NCI-H1436 (cell line): Measurements from ENCODE around the gene AKR1C4.
"Not testable (repeated sequence)": the region's sequence is repeated elsewhere in the genome, so short reads cannot be mapped to it uniquely, and the experiment has no call there.

Experiments used
- DNase-seq: peaks from one replicate; lab custom pipeline; 2025; lab: John Stamatoyannopoulos, UW

AKR1C4 gene

DNA sequence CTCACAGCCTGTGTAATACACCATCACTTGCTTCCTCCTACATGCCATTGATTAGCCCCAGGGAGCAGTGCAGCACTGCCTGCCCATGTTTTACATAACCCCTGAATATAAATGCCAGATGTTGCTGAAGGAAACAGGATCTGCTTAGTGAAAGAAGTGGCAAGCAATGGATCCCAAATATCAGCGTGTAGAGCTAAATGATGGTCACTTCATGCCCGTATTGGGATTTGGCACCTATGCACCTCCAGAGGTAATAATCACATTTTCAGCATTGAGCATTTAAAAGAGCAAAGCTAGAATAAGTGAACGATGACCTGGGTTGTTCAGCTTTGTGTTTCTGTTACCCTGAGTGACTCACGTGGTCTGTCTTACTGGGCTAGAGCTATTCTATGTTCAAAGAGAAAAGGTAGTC lies at the start of gene AKR1C4:
TSS of gene AKR1C4 (plus strand) at position 136 of the 412 bp plus-strand sequence. CDS start at position 167, 31 bp downstream.
- DNase-seq: no peak

DNA sequence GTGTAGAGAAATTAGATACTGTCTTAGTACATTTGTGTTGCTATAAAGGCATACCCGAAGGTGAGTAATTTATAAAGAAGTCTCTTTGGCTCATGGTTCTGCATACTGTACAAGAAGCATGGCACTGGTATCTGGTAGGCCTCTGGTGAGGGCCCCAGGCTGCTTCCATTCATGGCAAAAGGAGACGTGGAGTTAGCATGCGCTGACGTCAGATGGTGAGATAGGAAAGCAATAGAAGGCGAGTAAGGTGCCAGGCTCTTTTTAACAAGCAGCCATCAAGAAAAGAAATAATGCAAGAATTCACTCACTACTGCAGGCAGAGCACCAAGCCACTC lies 49.8 kb upstream of the AKR1C4 start:
- DNase-seq: no peak

- no peak for DNase-seq
These were observed 49.2 kb upstream of the AKR1C4 start for GRCh38 chr10:5147255-5147980.

DNA sequence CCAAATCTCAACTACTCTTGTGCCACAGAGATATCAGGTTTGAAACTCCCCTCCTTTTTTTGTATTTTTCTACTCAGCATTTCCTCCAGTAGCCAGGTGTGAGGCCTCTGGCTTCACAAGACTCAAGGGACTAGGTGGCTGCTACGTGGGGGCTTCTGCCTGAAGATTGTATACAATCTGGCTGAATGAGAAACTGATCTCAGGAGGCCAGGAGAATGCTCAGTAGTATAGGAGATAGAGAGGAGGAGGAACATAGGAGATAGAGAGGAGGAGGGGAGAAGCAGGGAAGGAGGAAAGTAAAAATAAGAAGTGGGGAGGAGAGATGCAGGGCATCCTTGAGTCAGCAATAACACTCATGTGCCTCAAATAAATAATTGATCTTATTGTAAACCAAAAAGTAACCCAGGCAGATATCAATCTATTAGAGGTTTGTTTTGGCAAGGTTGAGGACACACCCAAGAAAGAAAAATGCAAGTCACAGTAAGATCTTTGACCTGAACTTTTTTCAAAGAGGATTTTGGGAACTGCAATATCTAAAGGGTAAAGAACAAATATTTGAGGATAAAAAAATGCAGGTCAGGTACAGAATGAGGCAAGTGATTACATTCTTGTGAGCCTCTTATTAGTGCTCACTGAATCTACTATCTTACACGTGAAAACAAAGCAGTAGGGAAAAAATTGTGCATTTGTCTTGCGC lies 48.5 kb upstream of the AKR1C4 start:
- DNase-seq: no peak

DNA sequence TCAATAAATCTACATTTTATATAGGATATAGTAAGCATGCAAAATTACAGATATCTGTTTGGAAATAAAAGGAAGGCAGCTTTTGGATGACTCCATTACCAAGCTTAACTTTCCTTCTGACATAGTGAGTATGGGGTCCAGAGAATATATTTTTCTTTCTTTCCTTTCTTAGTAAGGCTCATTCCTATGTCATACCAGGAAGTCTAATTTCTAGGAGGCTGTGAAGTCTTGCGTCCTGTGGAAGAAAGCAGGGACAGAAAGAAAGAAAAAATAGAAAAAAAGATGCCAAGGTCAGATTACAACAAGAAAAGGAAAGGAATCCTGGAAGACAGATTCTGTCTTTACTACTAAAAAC lies 48.0 kb upstream of the AKR1C4 start:
- no peak for DNase-seq

- no peak for DNase-seq
These were observed 45.6 kb upstream of the AKR1C4 start for GRCh38 chr10:5151076-5151475.

DNA sequence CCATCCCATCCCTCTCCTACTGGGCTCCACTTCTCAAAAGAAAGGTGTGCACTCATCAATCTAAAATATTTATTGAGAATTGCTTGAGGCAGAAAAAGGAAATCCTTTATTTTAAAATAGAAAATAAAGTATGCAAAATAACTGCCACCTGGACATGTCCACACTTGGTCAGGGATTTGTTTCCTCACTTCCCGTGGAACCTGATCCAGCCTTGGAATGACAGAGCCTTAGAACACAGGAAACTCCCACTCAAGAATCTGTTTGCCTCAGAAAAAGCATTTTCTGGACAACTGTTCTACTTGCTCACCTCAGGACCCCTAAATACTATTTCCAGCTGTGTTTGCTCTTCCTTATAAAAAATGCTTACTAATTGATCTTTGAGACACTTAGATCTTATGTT lies 40.7 kb upstream of the AKR1C4 start:
- DNase-seq: no peak

DNA sequence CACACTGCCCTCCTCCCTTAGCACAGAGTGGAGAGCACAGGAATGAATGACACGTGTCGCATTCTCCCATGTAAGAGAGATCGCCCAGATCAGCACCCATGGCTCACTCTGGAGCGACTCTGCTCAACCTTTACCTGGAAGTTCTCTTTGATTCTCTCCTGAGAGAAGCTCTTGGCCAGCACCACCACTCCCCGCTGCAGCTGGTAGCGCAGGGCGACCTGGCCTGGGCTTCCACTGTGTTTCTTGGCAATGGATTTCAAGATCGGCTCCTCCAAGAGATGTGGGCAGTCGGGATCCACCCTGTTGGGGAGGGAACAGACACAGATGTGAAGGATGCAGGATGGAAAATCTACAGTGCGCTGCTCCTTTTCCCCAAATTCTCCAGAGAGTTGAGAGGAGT lies 39.1 kb upstream of the AKR1C4 start:
- DNase-seq: no peak

GRCh38 chr10:5159126-5159525 lies 37.5 kb upstream of the AKR1C4 start:
- no peak for DNase-seq

- no peak for DNase-seq
These were observed 33.1 kb upstream of the AKR1C4 start for GRCh38 chr10:5163487-5163886.

DNA sequence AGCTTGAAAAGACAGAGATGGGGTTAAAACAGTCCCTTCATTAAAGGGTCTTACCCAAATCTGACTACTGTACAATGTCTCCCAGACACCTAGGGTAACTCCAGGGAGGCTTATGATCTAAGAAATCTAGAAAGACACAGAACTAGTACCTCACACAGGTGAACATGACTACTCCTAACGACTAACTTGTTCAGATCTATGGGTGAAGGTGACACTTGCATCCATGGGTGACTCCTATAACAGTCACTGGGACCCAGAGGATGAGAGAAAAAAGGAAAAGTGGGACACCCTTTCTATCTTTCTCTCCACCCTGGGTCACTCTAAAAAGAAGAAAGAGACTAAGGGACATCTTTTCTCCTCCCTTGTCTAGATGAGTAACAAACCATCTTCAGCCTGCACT lies 30.9 kb upstream of the AKR1C4 start:
- DNase-seq: no peak

DNA sequence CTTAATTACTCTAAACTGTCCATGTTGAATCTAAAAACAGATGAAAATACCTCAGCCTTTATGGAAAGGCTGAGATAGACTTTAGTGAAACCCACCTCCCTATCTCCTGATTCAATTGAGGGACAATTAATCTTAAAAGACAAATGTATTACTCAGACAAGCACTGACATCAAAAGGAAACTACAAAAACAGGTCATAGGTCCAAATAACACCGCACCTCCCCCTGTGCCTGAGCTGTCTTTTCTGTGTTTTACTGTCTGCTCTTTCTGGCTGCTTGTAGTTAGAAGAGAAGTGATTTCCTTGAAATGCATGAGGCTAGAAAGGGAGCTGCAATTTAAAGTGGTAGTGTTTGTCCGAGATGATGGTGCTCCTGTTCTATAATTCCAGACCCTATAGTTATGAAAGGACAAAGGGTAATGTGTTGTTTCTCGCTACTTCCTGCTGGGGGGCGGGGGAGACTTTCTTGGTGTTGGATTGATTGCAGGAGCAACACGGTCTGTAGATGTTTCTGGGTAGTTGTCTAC lies 27.7 kb upstream of the AKR1C4 start:
- DNase-seq: no peak

GRCh38 chr10:5175581-5175980 lies 21.1 kb upstream of the AKR1C4 start:
- DNase-seq: not testable (repeated sequence)

DNA sequence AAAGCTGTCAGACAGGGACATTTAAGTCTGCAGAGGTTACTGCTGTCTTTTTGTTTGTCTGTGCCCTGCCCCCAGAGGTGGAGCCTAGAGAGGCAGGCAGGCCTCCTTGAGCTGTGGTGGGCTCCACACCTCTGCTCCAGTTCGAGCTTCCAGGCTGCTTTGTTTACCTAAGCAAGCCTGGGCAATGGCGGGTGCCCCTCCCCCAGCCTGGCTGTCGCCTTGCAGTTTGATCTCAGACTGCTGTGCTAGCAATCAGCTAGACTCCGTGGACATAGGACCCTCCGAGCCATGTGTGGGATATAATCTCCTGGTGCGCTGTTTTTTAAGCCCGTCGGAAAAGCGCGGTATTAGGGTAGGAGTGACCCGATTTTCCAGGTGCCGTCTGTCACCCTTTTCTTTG lies 16.1 kb upstream of the AKR1C4 start:
- not testable (repeated sequence) for DNase-seq

- DNase-seq: no peak
These were observed 12.7 kb upstream of the AKR1C4 start for GRCh38 chr10:5183923-5184322.

DNA sequence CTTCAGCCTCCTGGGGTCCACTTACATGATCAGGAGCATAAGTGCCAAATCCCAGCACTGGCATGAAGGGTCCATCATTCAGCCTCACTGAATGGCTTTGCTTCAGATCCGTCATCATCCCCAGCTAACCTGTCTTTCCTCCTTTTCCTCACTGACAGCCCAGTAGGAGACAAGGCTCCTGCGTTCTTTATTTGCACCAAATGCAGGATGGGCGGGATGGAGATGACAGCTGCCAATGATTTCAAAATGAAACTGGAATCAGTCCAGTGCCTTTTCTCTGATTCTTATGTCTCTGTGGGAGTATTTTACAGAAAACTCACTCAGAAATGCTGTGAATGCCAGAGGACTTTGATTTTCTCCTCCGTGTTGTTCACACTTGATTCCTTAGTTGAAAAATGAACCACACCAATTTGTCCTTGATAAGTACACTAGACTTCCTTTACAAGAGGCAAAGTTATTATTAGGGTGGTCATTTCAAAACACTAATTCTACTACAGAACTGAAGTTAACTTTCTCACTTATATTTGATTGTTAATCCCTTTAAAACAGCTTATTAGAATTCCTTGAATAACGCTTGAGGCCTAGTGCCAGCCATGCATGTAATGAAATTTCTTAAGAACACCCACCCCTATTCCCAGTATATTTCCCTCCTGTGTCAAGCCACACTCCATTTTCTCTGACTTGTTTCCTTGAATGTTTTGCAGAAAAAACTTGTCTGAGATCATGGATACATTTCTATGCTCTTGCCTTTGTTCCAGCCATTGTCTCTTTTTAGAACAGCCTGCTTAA lies 11.5 kb upstream of the AKR1C4 start, which contains the start of gene AKR1C8:
TSS of gene AKR1C8 (minus strand) at position 164 of the 789 bp plus-strand sequence. CDS start at position 118, 46 bp downstream.
- DNase-seq: no peak

GRCh38 chr10:5187867-5188266 lies 8.8 kb upstream of the AKR1C4 start:
- DNase-seq: no peak

DNA sequence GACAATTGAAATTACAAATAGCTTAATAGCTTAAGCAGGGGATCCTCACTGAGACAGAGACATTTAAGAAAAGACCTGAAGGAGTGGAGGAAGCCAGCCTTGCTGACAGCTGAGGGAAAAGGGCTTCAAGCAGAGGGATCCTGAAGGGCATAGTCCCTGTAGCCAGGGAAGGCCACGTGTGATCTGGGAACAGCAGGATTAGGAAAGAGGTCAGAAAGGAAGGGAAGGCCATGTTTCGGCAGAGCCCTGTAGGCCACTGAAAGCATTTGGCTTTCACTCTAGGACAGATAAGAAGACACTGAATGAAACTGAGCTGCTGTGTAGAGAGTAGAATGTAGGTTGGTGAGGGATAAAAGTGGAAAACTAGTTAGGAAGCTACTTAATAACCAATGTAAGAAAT lies 8.3 kb upstream of the AKR1C4 start:
- no peak for DNase-seq

- DNase-seq: no peak
These were observed 2.2 kb upstream of the AKR1C4 start for GRCh38 chr10:5194431-5194830.

DNA sequence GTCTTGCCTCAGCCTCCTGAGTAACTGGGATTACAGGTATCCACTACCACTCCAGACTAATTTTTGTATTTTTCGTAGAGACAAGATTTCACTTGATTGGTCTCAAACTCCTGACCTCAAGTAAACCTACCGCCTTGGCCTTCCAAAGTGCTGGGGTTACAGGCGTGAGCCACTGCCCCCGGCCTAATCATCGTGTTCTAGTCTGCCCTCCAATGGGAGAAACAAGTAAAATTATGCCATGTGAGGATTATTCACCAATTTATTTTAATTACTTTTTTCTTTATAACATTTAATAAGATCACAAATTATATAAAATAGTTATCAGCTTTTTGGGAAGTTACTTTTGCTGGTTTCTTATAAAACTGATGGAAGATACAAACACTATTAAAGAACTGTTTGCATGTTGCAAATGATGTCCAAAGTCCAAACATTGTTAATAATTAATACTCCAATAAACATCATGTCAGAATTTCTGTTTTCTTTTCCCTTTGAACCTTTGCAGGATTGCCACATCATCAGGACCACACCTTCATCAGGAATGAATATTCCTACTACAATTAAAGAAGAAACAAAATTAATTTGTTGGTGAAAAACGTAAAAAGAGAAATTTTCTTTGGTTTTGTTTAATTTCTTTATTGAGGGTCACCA lies 786 bp upstream of the AKR1C4 start:
- DNase-seq: no peak

DNA sequence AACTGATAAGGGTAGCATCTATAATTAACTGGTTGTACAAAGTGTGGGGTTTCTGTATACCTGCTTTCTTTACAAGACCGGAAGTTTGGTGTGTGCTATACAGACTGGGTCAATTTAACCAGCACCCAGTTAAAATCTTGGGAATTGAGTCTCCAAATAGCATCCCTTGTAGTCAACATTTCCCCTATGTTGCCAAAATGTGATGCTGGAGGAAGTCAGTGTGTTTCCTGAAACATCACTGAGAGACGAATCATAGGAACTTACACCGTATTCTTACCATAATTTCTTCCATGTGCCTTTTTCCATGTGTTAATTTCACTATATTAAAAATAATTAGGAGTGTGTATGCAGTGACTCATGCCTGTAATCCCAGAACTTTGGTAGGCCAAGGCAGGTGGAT lies 1.7 kb downstream of the AKR1C4 start:
- no peak for DNase-seq

- no peak for DNase-seq
These were observed 2.8 kb downstream of the AKR1C4 start for GRCh38 chr10:5199398-5199797.
